GM23338 (cell line): ENCODE data around the gene CRYZL1. TPM values are rescaled to one million over a fixed set of nuclear protein-coding genes. Genes with fewer than 3 reads are reported as not detected.
A peak's percentile ranks its signal among the peaks of the same experiment; 100 is the strongest.

Source experiments
- ATAC-seq: fragments of 200-7000 bp; cut with Tn5 transposase; 3 replicates; pipeline ENCODE4 v1.9.1; 2020
- DNase-seq: peaks from one replicate; pipeline ENCODE4 v3.0.0-alpha.2; 2015; ENCODE audit warnings: low spot score
- H2AFZ ChIP-seq: fragments of 200-600 bp; sonication (generic); 2 replicates; pipeline ENCODE4 v1.8.0; 2016; ENCODE audit warnings: antibody characterized with exemption, mild to moderate bottlenecking, moderate library complexity
- H3F3A ChIP-seq: fragments of 200-600 bp; sonication (generic); replicated peaks from 2 replicates; pipeline ENCODE4 v1.8.0; 2017; ENCODE audit warnings: antibody characterized with exemption, mixed run types, low read depth
- H3K27ac ChIP-seq: fragments of 200-600 bp; sonication (generic); 2 replicates; pipeline ENCODE4 v1.6.1; 2016; ENCODE audit warnings: low read depth
- H3K27me3 ChIP-seq: fragments of 200-600 bp; sonication (generic); 2 replicates; pipeline ENCODE4 v1.8.0; 2016; ENCODE audit warnings: mild to moderate bottlenecking, mixed run types, moderate library complexity; ENCODE audit not compliant: insufficient read depth
- H3K36me3 ChIP-seq: fragments of 200-600 bp; sonication (generic); 2 replicates; pipeline ENCODE4 v1.8.0; 2016; ENCODE audit warnings: mild to moderate bottlenecking; ENCODE audit not compliant: insufficient read depth
- H3K4me1 ChIP-seq: fragments of 200-600 bp; sonication (generic); 2 replicates; pipeline ENCODE4 v1.8.0; 2016; ENCODE audit warnings: mild to moderate bottlenecking, moderate library complexity; ENCODE audit not compliant: insufficient read depth
- H3K4me2 ChIP-seq: fragments of 200-600 bp; sonication (generic); 2 replicates; pipeline ENCODE4 v1.7.1; 2017; ENCODE audit warnings: mixed run types
- H3K4me3 ChIP-seq: fragments of 200-600 bp; sonication (generic); 2 replicates; pipeline ENCODE4 v1.6.1; 2016; ENCODE audit warnings: mixed run types
- H3K79me2 ChIP-seq: fragments of 200-600 bp; sonication (generic); replicated peaks from 2 replicates; pipeline ENCODE4 v1.8.0; 2017; ENCODE audit warnings: mild to moderate bottlenecking; ENCODE audit not compliant: insufficient read depth
- H3K9me2 ChIP-seq: fragments of 200-600 bp; sonication (generic); 2 replicates; pipeline ENCODE4 v1.8.0; 2017; ENCODE audit not compliant: insufficient read depth
- H4K20me1 ChIP-seq: fragments of 200-600 bp; sonication (generic); replicated peaks from 2 replicates; pipeline ENCODE4 v1.8.0; 2017; ENCODE audit warnings: mild to moderate bottlenecking; ENCODE audit not compliant: insufficient read depth
- H3K27ac Mint-ChIP-seq: 2 replicates; pipeline ENCODE4 v1.8.0; 2020; ENCODE audit warnings: inconsistent platforms, mild to moderate bottlenecking, moderate library complexity, mixed read lengths
- H3K27me3 Mint-ChIP-seq: 3 replicates; pipeline ENCODE4 v1.8.0; 2022; ENCODE audit warnings: low read depth, mild to moderate bottlenecking, moderate library complexity, mixed read lengths, inconsistent platforms; ENCODE audit not compliant: insufficient read depth, poor library complexity
- H3K36me3 Mint-ChIP-seq: 3 replicates; pipeline ENCODE4 v1.8.0; 2021; ENCODE audit warnings: low read depth, mild to moderate bottlenecking, inconsistent platforms, moderate library complexity, mixed read lengths
- H3K4me1 Mint-ChIP-seq: 3 replicates; pipeline ENCODE4 v1.8.0; 2020; ENCODE audit warnings: mild to moderate bottlenecking, inconsistent platforms, mixed read lengths
- H3K4me3 Mint-ChIP-seq: 3 replicates; pipeline ENCODE4 v1.8.0; 2021; ENCODE audit warnings: moderate library complexity, mild to moderate bottlenecking, inconsistent platforms, mixed read lengths
- H3K9me3 Mint-ChIP-seq: 3 replicates; pipeline ENCODE4 v1.8.0; 2020; ENCODE audit warnings: moderate library complexity, mild to moderate bottlenecking, inconsistent platforms, mixed read lengths
- CREB1 ChIP-seq: fragments of 250-450 bp; sonication (Bioruptor Pico); IDR thresholded peaks from 2 replicates; pipeline ENCODE4 v1.5.0; 2020; ENCODE audit warnings: low read depth, mild to moderate bottlenecking, moderate library complexity
- CTCF ChIP-seq, 2 experiments: fragments of 200-600 bp in 1 of 2; sonication (generic) in 1 of 2; conservative IDR thresholded peaks; 2 replicates each; pipeline versions ENCODE4 v1.5.1 to v1.6.1; 2016 to 2017; ENCODE audit warnings: antibody characterized with exemption in 2 of 2, low read depth in 2 of 2, mild to moderate bottlenecking in 2 of 2, moderate library complexity in 1 of 2
- JUNB ChIP-seq: IDR thresholded peaks from one replicate; pipeline ENCODE4 v1.6.1; 2016; ENCODE audit warnings: antibody characterized with exemption; ENCODE audit not compliant: unreplicated experiment
- POLR2AphosphoS5 ChIP-seq: IDR thresholded peaks from 2 replicates; pipeline ENCODE4 v1.6.1; 2016; ENCODE audit warnings: antibody characterized with exemption, low read depth
- REST ChIP-seq: IDR thresholded peaks from one replicate; pipeline ENCODE4 v1.6.1; 2018; ENCODE audit warnings: antibody characterized with exemption; ENCODE audit not compliant: unreplicated experiment
- ZNF331 ChIP-seq: fragments of 250-450 bp; sonication (Bioruptor Pico); IDR thresholded peaks from 2 replicates; pipeline ENCODE4 v1.5.0; 2020; ENCODE audit warnings: low read depth, mild to moderate bottlenecking, moderate library complexity
- ZNF462 ChIP-seq: fragments of 250-450 bp; sonication (Bioruptor Pico); IDR thresholded peaks from 2 replicates; pipeline ENCODE4 v1.5.0; 2020; ENCODE audit warnings: mild to moderate bottlenecking, moderate library complexity
- polyA plus RNA-seq: library from polyadenylated mRNA; unstranded; fragments of >200 nt; fragmentation: Nextera tagmentation; extraction: Ambion mirVana; gene quantifications from 2 replicates; pipeline ENCODE4 v1.2.1, GENCODE V29; 2016
- total RNA-seq: library from RNA; depleted of rRNA; stranded (reverse); fragments of >200 nt; shearing (Covaris generic); gene quantifications from 2 replicates; pipeline ENCODE4 v1.2.3, GENCODE V29; 2014

CRYZL1 gene
- total and polyA plus RNA-seq, 2 experiments from 2014 or later, result 23.8 to 40.5 TPM

- Mint-ChIP-seq H3K36me3 (peaks cover 61% of the 10 kb centered on the region), H3K4me3 (peak within 1 kb of the TSS; percentile 96), H3K4me1 (peaks cover 11% of the 10 kb centered on the region), H3K27ac (peak within 1 kb of the TSS; percentile 100), H3K9me3 (no peaks in the 10 kb centered on the region), H3K27me3 (peaks cover 8% of the 10 kb centered on the region)
- ATAC-seq, result peak; percentile 96
- H3K27me3 ChIP-seq, result no peaks in the 10 kb centered on the region
- peak within 1 kb of the TSS; percentile 87 for H3K4me2 ChIP-seq
- H3F3A ChIP-seq, result peaks cover 13% of the 10 kb centered on the region
- H3K79me2 ChIP-seq, result peaks cover 90% of the 10 kb centered on the region
- peaks cover 26% of the 10 kb centered on the region for H3K36me3 ChIP-seq
- H2AFZ ChIP-seq, result no peak within 1 kb of the TSS
- TF ChIP-seq ZNF331 (no peak), CREB1 (CRISPR knock-in tag) (peak; percentile 88), REST (no peak), JUNB (no peak), ZNF462 (CRISPR knock-in tag) (no peak), POLR2AphosphoS5 (peak; percentile 82), CTCF (conservative IDR thresholded peaks at IDR 0.05; ENCODE audit: low read depth in 2 of 2) (no peak)
- no peaks in the 10 kb centered on the region for H3K9me2 ChIP-seq
- peaks cover 7% of the 10 kb centered on the region for H3K4me1 ChIP-seq
- H3K27ac ChIP-seq, result peak within 1 kb of the TSS; percentile 99
- peak; percentile 99 for DNase-seq
- H3K4me3 ChIP-seq, result peak within 1 kb of the TSS; percentile 97
- peaks cover 37% of the 10 kb centered on the region for H4K20me1 ChIP-seq
Measured at GRCh38 chr21:33542640-33543504, 98.7 kb downstream of the CRYZL1 start, which contains the start of gene SON. Gene SON, plus strand, starts transcription at chr21:33543038. Its CDS starts 55 bp downstream, at chr21:33543093.
